GM21825 (cell line): ENCODE measurements around the gene ADGRL2.
"Not testable (repeated sequence)": the region's sequence is repeated elsewhere in the genome, so short reads cannot be mapped to it uniquely, and the experiment has no call there.

Experiments used
- ATAC-seq: cut with Tn5 transposase; IDR thresholded peaks from one replicate; pipeline ENCODE4 v1.9.1; 2021; ENCODE audit warnings: mild to moderate bottlenecking, moderate library complexity; ENCODE audit not compliant: unreplicated experiment

Gene ADGRL2

DNA sequence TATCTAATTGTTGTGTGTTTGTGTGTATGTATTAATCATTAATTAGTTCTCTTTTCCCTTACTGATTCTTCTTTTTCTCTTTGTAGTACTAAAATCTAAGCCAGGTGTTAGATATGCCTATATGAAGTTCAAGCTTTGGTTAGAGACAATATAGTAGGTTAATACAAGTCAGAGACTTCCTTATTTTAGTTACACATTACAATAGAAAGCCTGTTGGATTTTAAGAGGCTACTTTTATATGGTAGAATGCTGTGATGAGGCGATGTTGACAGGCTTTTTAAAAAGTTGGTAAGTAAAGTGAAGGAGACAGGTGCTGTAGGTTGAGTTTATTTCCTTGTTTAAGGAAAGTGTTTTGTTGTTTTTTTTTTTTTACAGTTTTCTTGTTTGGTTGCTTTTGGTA, 45.9 kb downstream of the ADGRL2 start:
- no peak for ATAC-seq

DNA sequence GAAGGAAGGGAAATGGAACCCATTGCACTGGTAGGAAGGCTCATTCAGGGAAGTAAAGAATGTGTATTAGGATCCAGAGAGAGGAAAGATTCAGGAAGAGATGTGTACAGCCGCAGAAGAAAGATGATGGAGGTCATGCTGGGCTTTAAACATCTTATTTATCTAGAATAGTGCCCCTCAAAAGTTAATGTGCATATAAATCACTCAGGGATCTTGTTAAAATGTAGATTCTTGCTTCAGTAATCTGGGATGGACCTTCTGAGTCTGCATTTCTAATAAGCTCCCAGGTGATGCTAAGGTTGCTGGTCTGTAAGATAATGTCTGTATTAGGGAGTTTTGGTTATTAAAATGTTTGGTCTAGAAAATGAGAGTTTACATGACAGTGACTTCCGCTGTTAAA, 46.3 kb downstream of the ADGRL2 start:
- no peak for ATAC-seq

DNA sequence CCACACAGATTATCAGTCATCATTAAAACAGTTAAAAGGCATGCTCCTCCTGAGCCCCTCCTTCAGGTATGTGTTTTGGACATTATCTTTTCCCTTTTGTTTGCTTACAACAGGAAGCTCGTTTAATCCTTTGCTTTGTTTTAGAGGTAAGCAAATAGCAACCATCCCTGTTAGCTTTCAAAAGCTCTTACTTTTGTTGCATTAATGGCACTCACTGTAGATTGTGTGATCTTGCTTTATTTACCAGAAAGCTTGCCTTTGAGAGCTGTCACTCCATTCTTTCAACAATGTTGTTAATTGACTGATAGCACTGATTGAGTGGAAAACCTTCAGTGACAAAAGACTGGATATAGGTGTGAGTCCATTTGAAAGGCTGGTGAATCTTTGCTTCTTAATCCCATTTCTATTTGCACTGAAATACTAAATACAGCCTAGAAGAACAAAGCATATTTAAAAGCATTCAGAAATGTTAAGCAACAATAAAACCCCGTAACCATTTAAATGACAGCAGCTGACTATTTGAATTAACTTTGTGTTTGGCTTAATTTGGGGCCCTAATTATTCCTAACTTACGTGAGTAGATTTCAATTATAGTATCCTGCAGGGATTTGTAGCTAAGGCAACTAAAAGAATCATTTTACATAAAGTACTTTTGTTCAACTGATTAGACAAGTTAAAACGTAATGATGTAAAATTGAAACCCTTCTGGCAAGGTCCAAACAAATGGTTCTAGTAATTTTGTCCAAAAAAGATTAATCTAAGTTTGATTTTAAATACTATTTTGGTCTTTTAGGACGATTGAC, 48.3 kb downstream of the ADGRL2 start:
- no peak for ATAC-seq

DNA sequence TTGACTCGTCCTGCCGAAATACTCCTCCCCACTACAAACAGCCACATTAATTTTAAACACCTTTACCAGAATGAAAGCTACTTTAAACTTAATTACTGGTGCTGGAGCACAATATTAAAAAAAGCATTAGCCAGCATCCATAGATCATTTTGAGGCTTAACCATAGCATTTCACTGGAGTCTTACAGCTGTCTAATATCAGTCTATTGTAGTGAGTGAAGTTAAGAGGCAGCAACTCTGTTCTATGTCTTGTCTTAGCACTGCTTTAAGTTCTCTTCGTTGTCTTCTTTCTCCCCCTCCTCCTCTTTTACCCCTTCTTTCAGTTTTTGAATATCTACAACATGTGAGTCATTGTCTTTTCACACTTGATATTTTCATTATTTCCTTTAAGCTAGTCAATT, 49.3 kb downstream of the ADGRL2 start:
- no peak for ATAC-seq

DNA sequence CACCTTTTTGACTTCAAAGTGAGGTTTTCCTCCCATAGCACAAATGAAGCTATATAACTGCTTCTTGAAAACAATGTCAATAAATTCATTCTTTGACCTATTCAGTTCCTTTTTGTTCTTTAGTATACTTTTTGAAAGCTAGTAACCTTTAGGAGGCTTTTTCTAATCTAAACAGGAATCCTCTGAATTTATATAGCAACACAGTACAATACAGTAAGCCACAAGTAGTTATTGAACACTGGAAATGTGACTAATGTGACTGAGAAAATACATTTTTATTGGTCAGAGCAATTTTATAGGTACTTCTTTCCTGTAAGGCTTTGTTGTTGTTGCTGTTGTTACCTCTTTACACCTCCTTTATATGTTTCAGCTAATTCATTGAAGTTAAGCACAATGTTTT, 49.8 kb downstream of the ADGRL2 start:
- ATAC-seq = no peak

DNA sequence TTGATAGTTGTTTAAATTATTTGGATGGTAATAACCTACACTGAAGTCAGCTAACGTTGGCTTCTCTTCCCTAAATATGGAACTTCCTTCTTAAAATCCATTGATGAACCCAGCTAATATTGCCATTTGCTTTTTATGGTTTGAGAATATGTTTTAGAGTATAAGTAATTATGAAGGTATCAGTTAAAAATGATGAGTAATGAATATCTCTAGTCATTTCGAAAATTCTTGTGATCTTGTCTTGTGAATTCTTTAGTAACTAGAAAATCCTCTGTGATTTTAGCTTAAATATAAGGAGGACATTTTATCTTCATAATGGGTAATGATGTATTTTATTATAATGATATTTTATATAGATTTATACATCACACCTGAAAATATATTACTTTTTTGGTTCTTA, 50.5 kb downstream of the ADGRL2 start:
- no peak for ATAC-seq

DNA sequence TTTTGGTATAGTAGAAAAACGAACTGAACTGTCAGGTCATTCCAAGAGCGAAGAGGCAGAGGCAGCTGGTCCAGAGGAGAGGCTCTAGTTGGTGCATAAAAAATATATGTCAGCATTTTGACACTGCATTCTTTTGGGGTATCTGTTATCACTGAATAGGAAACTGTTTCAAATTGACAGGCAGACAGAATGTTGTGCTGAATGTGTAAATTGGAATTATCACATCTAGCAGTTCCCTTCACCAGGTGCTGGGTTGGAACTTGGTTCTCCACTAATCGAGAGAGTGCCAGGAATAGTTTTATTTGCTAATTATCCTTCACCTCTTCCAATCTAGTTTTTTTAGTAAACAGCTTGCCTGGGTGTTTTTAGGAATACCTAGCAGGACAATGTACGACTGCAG, 52.2 kb downstream of the ADGRL2 start:
- ATAC-seq = no peak

DNA sequence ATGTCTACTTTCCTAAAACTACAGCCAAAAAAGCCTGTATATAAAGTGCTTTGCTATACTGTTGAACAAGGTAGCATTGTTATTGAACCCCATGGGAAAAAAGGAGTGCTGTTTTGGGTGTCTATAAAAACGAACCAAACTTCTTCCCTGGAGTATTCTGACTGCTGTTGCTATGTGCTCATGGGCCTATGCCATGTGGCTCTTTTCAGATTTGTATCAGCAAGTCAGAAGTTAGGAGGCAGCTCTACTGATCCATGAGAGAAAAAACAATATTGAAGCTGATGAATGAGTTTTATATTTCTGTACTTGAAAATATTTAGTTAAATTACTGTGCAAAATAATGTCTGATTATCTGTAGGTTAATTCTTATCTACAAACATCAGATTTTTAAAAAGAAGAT, 66.5 kb downstream of the ADGRL2 start:
- ATAC-seq = no peak

DNA sequence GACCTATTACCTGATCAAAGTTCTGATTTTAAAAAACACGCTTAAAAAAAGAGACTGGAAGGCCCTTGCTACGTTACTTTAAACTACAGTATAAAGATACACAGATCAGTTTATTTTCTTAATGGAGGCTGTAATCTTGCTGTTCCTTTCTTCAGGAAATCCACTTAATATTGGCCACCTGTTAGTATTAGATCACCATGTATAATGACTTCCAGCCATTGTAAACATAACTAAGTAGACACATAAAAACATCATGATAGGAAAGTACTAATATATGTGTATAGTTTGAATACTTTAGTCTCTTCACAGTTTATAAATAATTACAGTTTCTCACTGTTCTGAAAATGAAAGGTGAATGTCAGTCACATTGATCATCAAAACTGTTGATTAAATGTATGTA, 68.6 kb downstream of the ADGRL2 start:
- no peak for ATAC-seq

DNA sequence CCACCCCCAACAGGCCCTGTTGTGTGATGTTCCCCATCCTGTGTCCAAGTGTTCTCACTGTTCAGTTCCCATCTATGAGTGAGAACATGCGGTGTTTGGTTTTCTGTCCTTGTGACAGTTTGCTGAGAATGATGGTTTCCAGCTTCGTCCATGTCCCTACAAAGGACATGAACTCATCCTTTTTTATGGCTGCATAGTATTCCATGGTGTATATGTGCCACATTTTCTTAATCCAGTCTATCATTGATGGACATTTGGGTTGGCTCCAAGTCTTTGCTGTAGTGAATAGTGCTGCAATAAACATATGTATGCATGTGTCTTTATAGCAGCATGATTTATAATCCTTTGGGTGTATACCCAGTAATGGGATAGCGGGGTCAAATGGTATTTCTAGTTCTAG, 70.4 kb downstream of the ADGRL2 start:
- ATAC-seq = not testable (repeated sequence)

DNA sequence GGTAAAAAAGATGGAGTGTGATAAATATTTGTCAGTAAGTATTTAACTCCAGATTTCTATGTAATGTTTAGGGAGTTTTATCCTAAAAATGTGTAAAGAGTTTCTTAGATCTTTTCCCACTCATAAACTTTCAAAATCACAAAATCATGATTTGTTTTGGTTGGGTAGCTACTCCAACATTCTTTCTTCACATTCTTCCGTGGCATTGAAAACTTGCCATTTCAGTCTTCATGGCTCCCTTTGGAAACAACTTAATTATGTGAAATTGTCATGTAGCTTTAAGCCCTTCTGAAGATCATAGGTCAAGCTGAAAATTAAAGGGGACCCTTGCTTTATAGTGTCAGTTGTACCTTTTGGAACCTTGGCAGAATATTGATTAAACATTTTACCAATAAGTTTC, 73.2 kb downstream of the ADGRL2 start:
- no peak for ATAC-seq

DNA sequence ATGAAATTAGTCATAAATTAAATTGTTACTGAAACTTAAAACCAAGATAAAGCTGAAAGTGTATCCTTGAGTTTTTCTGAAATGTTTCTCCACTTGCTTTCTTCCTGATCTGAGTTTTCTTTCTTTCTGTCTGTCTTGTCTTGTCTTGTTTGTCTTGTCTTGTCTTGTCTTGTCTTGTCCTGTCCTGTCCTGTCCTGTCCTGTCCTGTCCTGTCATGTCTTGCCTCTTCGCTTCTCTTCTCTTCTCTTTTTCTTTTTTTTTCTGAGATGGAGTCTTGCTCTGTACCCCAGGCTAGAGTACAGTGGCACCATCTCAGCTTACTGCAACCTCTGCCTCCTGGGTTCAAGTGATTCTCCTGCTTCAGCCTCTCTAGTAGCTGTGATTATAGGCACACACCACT, 73.7 kb downstream of the ADGRL2 start:
- no peak for ATAC-seq

DNA sequence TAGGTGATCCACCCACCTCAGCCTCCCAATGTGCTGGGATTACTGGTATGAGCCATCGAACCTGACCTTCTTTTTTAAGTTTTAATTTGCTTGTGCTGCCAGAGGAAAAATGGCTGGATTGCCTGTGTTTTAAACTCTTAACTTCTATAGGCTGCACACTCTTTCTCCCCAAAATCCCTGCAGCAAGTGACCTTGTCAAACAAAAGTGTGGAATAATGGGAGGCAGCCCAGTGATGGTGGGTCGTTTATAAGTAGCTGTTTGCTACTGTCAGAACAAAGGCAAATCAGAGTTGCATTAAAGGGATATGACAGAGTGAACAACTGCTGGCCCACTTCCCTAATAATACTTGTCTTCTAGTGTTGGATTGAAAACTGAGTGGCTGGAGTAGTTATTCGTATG, 74.2 kb downstream of the ADGRL2 start:
- ATAC-seq = no peak

DNA sequence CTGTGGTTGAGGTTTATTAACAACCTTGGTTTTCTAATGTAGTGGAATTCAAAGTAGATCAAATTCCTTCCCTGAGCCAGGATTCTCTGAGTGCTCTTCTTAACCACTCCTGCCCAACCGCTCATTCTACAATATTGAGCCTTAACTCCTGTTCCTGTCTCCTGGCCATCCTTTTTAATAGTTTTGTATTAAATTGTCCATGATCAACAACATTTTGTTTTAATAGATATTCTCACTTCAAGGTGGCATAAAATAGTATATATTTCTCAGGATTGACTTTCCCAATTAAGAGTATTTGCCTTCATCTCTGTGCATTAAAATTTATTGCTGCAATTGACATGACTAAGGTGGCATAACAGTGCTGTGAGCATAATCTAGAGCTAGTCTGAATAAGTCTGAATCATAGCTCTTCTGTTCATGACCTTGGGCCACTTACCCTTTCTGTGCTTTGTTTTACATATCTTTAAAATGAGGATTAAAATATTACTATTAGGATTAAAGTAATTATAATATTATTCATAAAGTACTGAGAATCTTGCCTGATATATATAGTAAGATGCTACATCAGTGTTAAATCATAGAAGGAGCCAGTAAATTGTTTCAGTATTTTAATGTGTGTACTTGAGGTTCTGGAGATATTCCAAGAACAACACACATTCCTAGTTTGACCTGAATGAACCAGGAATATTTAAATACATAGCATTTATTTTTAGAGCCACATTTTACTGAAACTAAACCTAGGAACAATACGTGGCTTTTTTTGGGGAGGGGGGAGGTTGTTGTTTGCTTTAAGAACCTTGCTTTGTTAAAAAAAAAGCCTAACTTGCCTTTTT, 76.4 kb downstream of the ADGRL2 start:
- no peak for ATAC-seq

DNA sequence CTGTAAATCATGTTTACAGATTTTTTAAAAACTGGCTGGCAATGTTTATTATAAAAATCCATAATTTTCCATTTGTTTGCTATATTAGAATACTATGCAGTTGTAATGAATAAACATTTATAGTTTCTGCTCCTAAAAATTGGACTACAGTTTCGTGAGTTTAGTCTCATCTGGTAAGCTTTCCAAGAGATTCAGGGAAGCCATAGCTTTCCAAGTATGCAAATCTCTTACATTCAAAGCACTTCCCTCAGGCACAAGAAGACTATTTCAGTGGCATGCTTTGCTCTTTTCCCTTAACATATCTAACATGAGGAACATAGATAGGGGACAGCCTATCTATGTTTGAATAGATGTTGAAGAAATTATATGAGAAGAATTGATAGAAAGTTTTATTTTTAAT, 77.2 kb downstream of the ADGRL2 start:
- ATAC-seq = no peak

DNA sequence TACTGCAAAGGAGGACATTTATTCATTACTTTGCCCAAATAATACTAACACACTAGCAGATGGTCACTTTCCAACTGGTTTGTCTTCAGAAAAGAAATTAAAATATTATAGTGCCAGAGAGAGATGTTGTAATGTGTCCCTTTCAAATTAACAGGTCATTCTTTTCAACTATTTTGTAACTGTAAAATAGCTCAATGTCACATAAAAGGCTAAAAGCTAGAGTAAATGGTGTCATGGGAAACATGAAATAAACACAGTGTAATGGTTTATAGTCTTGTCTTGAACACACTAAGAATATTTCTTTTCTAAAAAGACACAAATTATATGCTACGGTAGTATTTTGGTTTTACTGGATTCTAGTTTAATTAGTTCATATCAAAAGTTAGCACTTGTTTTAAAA, 77.8 kb downstream of the ADGRL2 start:
- no peak for ATAC-seq

DNA sequence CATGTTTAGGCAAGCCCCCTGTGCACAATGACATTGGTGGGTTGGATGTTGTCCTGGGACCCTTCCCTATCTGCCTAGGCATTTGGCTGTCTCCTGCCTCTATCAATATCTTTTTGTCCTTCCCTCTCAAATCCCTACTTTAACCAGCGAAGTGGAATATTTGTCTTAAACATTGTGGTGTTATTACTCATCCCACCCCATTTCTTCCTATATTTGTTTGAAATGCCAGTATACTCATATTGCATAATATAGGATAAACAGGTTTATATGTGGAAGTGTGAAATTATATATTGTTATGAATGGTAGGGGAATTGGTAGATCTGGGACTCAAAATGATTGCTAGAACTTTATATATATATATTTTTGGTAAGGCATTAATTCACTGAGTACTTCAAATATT, 80.0 kb downstream of the ADGRL2 start:
- ATAC-seq = no peak

DNA sequence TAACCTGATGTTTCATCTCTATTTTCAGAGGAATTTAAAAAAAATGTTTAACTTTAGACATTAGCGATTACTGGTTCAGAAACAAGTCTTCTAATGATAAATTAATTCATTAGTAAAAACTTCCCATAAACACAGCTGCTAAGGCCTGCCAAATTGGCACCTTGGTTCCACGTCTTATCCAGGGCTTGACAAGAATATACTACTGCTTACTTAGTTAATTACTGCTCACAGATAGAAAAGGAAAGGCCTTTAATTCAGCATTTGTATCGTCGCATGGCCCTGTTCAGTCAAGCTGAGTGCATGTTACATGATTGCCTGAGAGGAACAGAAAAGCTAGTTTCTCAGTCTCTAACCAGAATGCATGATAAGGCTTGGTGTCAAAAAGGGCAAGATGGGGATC, 84.6 kb downstream of the ADGRL2 start:
- ATAC-seq = no peak

DNA sequence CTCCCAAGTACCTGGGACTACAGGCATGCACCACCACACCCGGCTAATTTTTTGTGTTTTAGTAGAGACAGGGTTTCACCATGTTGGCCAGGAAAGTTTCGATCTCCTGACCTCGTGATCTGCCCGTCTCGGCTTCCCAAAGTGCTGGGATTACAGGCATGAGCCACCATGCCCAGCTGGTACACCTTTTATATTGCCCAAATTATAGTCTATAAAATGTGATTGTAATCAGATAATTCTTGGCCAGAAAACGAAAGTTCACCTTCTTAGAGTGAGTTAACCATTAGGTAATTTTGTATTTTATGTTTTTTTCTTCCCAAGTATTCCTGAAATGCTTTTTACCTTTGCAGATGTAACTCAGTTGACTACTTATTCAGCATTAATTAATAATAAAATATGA, 85.6 kb downstream of the ADGRL2 start:
- not testable (repeated sequence) for ATAC-seq

DNA sequence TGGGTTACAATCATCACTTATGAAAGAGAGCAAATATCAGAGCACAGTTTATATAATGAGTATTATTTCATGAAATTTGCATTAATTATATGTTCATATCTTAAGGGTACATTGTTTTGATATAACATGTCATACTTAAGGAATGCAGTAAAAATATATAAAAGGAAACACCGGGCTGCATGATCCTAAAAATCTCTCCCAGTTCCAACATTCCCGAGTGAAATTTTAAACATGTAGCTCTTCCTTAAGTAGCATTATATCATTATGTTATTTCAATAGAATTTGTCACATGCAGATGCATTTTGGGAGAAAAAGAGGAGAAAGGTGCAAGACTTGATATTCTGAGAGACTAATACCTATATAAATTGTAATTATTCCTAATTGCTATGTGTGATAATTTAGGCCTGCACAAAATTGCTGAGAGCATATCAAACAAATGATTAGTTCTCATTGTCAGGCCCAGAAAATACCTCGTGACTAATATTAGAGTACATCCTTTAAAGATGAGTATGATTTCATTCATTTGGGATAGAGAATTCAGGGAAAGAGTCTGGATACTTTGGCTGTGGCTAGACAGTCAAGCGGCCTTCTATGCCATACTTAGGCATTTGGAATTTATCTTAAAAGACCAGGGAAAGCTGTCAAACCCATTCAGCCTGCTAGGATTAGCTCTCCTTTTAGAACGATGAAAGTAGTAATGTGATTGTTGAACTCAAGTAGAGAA, 86.8 kb downstream of the ADGRL2 start:
- no peak for ATAC-seq

DNA sequence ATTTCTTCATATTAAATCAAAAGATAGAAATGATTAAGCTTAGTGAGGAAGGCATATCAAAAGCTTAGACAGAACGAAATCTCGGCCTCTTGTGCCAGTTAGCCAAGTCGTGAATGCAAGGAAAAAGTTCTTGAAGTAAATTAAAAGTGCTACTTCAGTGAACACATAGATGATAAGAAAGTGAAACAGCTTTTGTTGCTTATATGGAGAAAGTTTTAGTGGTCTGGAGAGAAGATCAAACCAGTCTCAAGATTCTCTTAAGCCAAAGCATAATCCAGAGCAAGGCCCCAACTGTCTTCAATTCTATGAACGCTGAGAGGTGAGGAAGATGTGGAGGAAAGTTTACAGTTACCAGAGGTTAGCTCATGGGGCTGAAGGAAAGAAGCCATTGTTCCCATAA, 88.4 kb downstream of the ADGRL2 start:
- no peak for ATAC-seq

DNA sequence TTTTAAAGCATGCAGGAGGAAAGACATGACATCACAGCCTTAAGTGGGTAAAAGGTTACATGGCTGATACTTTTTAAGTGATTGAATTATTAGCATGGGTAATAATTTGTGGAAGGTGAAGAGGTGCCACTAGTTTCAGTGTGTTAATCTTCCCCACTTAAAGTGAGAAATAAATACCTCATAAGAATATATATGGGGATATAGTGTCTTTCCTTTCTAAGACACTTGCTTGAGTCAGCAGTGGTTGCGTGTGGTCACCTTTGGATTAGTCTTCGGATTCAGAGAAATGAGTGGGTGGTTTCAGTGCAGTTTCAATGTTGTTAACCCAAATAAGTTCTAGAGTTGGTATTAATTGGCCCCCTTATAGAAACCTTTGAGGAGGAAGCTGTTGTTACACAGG, 94.1 kb downstream of the ADGRL2 start:
- ATAC-seq = no peak
